GM12872 (cell line): ENCODE data around the gene TTC39A.

Source experiments
- CTCF ChIP-seq: IDR thresholded peaks from 3 replicates; pipeline ENCODE4 v1.5.1; 2011; ENCODE audit warnings: low read depth, mild to moderate bottlenecking, low read length, moderate library complexity; ENCODE audit not compliant: insufficient read depth

Gene TTC39A

GRCh38 chr1:51355382-51355781 lies 25.0 kb upstream of the TTC39A start:
- TF ChIP-seq CTCF, result no peak

DNA sequence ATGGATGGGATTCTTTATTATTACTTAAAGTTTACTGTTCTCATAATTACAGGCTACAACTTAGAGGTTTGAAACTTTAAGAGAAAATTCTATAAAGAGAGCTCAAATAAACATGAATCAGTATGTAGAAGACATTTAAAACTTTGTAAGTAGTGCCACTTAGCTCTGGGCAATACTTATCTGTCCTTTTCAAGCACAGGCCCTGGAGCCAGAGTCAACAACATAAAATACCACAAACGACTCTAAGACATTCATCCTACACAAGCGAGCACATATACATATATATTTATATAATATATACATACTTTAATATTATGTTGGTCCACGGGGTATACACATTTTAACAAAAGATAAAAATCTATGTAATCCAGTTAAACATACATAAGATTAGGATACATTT lies 24.1 kb upstream of the TTC39A start:
- TF ChIP-seq CTCF, result no peak

DNA sequence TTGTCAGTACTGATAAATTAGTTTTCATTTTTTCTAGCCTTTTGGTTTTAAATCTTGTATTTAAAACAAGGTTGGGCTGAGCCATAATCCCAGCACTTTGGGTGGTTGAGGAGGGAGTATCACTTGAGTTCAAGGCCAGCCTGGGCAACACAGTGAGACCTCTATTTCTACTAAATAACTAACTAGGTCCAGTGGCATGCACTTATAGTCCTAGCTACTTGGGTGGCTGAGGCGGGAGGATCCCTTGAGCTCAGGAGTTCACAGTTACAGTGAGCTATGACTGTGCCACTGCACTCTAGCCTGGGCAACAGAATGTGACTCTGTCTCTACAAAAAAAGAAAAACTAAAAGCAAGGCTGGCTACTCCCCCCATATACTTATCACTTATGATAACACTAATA lies 21.5 kb upstream of the TTC39A start:
- no peak for TF ChIP-seq CTCF

DNA sequence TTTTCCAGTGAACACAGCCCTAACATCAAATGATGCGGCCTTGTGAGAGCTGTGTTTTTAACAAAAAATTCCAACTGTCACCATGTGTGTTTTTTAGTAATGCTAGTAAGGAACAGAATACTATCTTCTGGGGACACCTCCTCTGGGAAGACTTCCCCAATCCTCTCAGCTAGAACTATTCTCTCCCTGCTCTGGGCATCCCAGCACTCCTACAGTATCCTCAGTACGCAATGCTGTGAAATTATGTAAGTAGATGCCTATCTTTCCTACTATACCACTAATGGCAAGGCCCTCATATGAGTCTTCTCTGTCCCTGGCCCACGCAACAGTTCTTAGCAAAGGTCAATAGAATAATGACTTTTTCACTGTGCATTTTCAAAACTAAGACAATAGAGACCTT lies 19.5 kb upstream of the TTC39A start:
- TF ChIP-seq CTCF, result no peak

DNA sequence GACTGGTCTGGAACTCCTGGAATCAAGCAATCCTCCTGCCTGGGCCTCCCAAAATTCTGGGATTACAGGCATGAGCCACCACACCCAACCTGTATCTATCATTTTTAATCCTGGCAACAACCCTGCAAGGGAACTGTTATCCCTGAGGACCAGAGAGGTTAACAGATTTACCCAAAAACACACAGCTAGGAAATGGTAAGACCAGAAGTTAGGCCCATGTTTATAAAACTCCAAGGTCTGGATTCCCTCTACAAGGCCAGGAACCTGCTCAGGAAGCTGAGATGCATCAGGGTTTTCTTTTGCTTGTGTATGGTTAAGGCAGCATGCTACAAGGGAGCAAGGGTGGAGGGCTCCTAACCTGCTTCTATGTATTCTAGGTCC lies 17.8 kb upstream of the TTC39A start:
- no peak for TF ChIP-seq CTCF

DNA sequence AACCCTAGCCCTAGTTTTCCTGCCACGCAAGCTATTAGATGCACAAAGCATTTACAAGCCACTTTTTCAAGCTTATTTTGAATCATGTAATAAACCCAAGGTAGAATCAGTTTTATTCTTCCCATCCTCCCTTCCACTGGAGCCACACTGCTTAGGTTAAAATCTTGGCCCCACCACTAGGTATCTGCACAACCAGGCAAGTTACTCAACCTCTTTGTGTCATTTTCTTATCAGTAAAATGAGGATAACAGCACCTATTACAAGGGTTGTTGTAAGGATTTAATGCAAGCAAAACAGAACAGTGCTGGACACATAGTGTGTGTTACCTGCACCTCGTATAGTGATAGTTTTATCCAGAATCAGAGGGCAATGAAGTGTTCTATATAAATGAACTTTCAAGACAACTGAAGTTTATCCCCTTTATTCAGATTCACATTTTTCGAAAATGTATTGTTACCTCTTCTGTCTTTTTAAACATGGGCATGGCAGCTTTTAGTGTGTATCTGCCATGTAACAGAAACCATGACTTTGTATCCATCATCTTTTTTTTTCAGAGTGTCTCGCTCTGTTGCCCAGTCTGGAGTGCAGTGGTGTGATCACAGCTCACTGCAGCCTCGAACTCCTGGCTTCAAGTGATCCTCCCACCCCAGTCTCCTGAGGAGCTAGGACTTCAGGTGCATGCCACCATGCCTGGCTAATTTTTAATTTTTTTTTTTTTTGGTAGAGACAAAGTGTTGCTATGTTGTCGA lies 17.2 kb upstream of the TTC39A start:
- no peak for TF ChIP-seq CTCF

GRCh38 chr1:51346086-51346942 lies 16.0 kb upstream of the TTC39A start:
- no peak for TF ChIP-seq CTCF
